IMR-90 (cell line): ENCODE results near the gene MAG.

Experiments
- CEBPB ChIP-seq: IDR thresholded peaks from 2 replicates; pipeline ENCODE4 v1.6.1; 2012; ENCODE audit warnings: low read depth, low read length, improper control_type of control experiment
- MXI1 ChIP-seq: IDR thresholded peaks from 2 replicates; pipeline ENCODE4 v1.6.1; 2012; ENCODE audit warnings: low read depth, mild to moderate bottlenecking, low read length, moderate library complexity, borderline replicate concordance
- POLR2A ChIP-seq: IDR thresholded peaks from 2 replicates; pipeline ENCODE4 v1.6.1; 2012; ENCODE audit warnings: mild to moderate bottlenecking, low read depth, low read length
- RAD21 ChIP-seq: IDR thresholded peaks from 2 replicates; pipeline ENCODE4 v1.6.1; 2012; ENCODE audit warnings: low read length, improper control_type of control experiment
- RFX5 ChIP-seq: IDR thresholded peaks from 2 replicates; pipeline ENCODE4 v1.8.0; 2012; ENCODE audit warnings: low read depth, mild to moderate bottlenecking, low read length, moderate library complexity
- TF ChIP-seq, protein P1 (sequence below): conservative IDR thresholded peaks from 2 replicates; pipeline ENCODE4 v1.5.1; 2012; ENCODE audit warnings: mild to moderate bottlenecking, low read depth, low read length, improper control_type of control experiment

DNA sequence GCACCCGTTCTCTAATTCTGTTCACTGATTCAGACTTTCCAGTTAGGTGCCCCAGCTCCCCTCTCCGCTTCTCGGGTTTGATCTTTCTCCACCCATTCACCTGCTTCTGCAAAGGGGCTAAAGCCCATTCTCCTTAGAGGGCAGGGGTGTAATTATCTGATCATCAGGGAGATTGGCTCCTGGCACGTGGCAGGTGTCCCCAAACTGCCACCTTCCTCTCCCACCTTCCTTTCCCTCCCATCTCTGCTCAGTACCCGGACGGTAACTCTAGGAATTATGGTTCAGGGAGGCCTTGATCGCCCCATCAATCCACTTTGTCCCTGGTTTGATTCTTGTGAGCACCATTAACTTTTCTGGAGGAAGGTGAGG, 56.0 kb downstream of the MAG start:
- TF ChIP-seq, protein P1, sequence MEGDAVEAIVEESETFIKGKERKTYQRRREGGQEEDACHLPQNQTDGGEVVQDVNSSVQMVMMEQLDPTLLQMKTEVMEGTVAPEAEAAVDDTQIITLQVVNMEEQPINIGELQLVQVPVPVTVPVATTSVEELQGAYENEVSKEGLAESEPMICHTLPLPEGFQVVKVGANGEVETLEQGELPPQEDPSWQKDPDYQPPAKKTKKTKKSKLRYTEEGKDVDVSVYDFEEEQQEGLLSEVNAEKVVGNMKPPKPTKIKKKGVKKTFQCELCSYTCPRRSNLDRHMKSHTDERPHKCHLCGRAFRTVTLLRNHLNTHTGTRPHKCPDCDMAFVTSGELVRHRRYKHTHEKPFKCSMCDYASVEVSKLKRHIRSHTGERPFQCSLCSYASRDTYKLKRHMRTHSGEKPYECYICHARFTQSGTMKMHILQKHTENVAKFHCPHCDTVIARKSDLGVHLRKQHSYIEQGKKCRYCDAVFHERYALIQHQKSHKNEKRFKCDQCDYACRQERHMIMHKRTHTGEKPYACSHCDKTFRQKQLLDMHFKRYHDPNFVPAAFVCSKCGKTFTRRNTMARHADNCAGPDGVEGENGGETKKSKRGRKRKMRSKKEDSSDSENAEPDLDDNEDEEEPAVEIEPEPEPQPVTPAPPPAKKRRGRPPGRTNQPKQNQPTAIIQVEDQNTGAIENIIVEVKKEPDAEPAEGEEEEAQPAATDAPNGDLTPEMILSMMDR: no peak
- no peak for TF ChIP-seq RAD21
- no peak for TF ChIP-seq MXI1
- TF ChIP-seq POLR2A: no peak
- TF ChIP-seq CEBPB: no peak
- TF ChIP-seq RFX5: no peak
